Stimulated activated naive CD4-positive, alpha-beta T cell treated with Interleukin-2 at 50 U/mL for 16 hours (primary cell): Measurements from ENCODE around the gene MIPOL1.
"Not testable (repeated sequence)": the region's sequence is repeated elsewhere in the genome, so short reads cannot be mapped to it uniquely, and the experiment has no call there.

Source experiments
- DNase-seq: peaks from one replicate; lab custom pipeline; 2025; lab: John Stamatoyannopoulos, UW

Gene MIPOL1

GRCh38 chr14:37284760-37285159 is 87.0 kb downstream of the MIPOL1 start:
- DNase-seq: no peak

GRCh38 chr14:37285220-37285619 is 87.5 kb downstream of the MIPOL1 start:
- no peak for DNase-seq

- DNase-seq: no peak
Observed at GRCh38 chr14:37289688-37290087, 92.0 kb downstream of the MIPOL1 start.

- not testable (repeated sequence) for DNase-seq
Observed at GRCh38 chr14:37295262-37295661, 97.5 kb downstream of the MIPOL1 start.

GRCh38 chr14:37311252-37311651 is 113.5 kb downstream of the MIPOL1 start:
- no peak for DNase-seq

- DNase-seq: no peak
Observed at GRCh38 chr14:37318938-37319337, 121.2 kb downstream of the MIPOL1 start.

- DNase-seq: no peak
Observed at GRCh38 chr14:37320106-37320505, 122.4 kb downstream of the MIPOL1 start.

GRCh38 chr14:37325332-37325731 is 127.6 kb downstream of the MIPOL1 start:
- no peak for DNase-seq

GRCh38 chr14:37326434-37326833 is 128.7 kb downstream of the MIPOL1 start:
- no peak for DNase-seq

- DNase-seq: not testable (repeated sequence)
Observed at GRCh38 chr14:37327933-37328332, 130.2 kb downstream of the MIPOL1 start.

- DNase-seq: no peak
Observed at GRCh38 chr14:37328673-37329072, 130.9 kb downstream of the MIPOL1 start.

GRCh38 chr14:37329189-37330001 is 131.7 kb downstream of the MIPOL1 start:
- no peak for DNase-seq

GRCh38 chr14:37330910-37331309 is 133.2 kb downstream of the MIPOL1 start:
- no peak for DNase-seq

GRCh38 chr14:37340353-37340752 is 142.6 kb downstream of the MIPOL1 start:
- DNase-seq: no peak

- DNase-seq: no peak
Observed at GRCh38 chr14:37343307-37344094, 145.8 kb downstream of the MIPOL1 start.

- DNase-seq: no peak
Observed at GRCh38 chr14:37363661-37364060, 165.9 kb downstream of the MIPOL1 start.

GRCh38 chr14:37369425-37369824 is 171.7 kb downstream of the MIPOL1 start:
- no peak for DNase-seq

GRCh38 chr14:37375566-37375965 is 177.8 kb downstream of the MIPOL1 start:
- no peak for DNase-seq

- DNase-seq: no peak
Observed at GRCh38 chr14:37376944-37377609, 179.3 kb downstream of the MIPOL1 start.

- DNase-seq: no peak
Observed at GRCh38 chr14:37384870-37385596, 187.3 kb downstream of the MIPOL1 start.

- DNase-seq: not testable (repeated sequence)
Observed at GRCh38 chr14:37397157-37397940, 199.6 kb downstream of the MIPOL1 start.
